DOHH2 (cell line): Measurements from ENCODE around the gene SRA1.

Experiments used
- EZH2phosphoT487 ChIP-seq: fragments of 200-600 bp; sonication (generic); IDR thresholded peaks from 2 replicates; pipeline ENCODE4 v1.6.1; 2017; ENCODE audit warnings: borderline replicate concordance, mild to moderate bottlenecking, antibody characterized with exemption, low read length, moderate library complexity, mixed read lengths
- TF ChIP-seq, protein P1 (sequence below): fragments of 200-600 bp; sonication (generic); IDR thresholded peaks from one replicate; pipeline ENCODE4 v1.5.1; 2014; ENCODE audit warnings: antibody characterized with exemption, mild to moderate bottlenecking, low read depth, low read length; ENCODE audit not compliant: poor library complexity, severe bottlenecking

DNA sequence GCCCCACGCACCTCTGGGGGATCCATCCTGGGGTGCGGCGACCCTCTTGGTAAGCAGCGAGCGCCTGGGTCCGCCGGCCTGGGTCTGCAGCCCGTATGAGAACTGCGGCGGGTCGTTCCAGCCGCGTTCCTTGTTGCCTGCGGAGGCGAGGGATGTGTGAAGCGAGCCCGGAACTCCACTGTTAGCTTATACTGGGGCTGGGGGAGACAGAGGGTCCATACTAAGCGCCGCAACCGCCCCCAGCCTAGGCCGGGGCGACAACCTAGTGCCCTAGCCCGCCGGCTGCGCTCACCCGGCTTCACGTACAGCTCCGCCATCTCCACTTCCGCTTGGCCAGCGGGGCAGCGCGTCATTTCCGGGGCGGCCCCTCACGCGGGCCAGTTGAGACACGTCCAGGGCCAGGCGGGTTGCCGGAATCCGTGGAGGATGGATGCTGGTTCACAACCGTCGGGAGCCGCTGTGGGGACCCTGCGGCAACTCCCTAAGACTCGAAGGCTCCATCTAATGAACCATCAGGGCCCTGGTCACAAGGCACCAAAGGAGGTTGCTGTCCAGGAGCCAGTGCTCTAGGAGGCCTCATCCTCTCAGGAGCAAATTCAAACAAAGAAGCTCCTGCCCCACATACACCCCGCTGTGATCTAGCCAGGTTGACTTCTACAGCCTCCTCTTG is at the start of gene SRA1:
- TF ChIP-seq, protein P1, sequence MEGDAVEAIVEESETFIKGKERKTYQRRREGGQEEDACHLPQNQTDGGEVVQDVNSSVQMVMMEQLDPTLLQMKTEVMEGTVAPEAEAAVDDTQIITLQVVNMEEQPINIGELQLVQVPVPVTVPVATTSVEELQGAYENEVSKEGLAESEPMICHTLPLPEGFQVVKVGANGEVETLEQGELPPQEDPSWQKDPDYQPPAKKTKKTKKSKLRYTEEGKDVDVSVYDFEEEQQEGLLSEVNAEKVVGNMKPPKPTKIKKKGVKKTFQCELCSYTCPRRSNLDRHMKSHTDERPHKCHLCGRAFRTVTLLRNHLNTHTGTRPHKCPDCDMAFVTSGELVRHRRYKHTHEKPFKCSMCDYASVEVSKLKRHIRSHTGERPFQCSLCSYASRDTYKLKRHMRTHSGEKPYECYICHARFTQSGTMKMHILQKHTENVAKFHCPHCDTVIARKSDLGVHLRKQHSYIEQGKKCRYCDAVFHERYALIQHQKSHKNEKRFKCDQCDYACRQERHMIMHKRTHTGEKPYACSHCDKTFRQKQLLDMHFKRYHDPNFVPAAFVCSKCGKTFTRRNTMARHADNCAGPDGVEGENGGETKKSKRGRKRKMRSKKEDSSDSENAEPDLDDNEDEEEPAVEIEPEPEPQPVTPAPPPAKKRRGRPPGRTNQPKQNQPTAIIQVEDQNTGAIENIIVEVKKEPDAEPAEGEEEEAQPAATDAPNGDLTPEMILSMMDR: no peak
- TF ChIP-seq EZH2phosphoT487: no peak
